ENCODE data around the gene CABP2. TPM values are rescaled to one million over a fixed set of nuclear protein-coding genes. Genes with fewer than 3 reads are reported as not detected.
A peak's percentile ranks its signal among the peaks of the same experiment; 100 is the strongest.

CABP2 gene
- total RNA-seq, 1 experiment from 2014 or later: not detected

DNA sequence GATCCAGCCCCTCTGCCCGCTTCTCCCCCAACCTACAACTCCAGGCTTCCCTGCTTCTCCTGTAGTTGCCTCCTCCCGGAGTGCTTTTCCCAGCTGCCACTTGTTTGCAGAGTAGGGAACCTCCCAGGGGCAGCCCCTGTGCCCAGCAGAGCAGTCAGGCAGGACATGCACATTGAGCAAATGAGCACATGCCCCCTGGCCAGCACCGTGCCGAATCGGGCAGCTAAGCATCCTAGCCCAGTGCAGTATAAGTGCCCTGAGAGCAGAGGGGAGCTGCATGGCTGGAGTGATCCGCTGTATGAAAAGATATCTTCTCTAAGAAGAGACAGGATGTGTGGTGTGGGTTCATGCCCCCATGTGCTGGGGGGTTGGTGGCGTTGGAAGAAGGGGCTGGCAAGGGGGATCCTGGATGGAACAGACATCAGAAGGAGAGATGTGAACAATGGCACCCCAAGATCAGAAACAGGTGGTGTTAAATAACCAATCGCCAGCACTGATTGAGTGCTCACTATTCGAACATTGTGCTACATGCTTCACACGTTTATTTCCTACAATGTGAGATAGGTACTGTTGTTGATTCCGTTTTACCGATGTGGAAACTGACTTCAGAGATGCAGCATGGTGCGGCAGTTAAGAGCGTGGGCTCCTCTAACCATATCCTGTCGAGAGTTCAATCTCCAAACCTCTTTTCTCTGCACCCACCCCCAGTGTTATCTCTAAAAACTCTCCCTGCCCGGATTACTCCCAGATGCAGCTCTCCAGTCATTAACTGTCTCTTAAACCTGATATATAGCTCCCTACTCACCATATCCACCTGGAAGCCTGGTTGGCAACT is 39.2 kb downstream of the CABP2 start:
- no peak overlapping the region for H3K27ac Mint-ChIP-seq
- H3K9me3 ChIP-seq (ENCODE audit: control insufficient read depth, low read depth, low read length): no peaks in the 10 kb centered on the region
- no peak overlapping the region for H3K23ac ChIP-seq (ENCODE audit: insufficient read length, low read depth, low read length)
- no CpG with 5 or more reads among the region's 16 CpGs for WGBS (ENCODE audit: extremely low coverage, insufficient read length, low lambda C conversion rate)
- H2BK20ac ChIP-seq (ENCODE audit: low read depth, low read length, poor library complexity, severe bottlenecking): no peak overlapping the region
- H3K56ac ChIP-seq (ENCODE audit: insufficient read length, low read depth, low read length): no peak overlapping the region
- no peaks in the 10 kb centered on the region for H3K9me3 Mint-ChIP-seq
- no peak overlapping the region for H4K5ac ChIP-seq (ENCODE audit: insufficient read length, low read depth, low read length)
- H3K4me1 ChIP-seq (ENCODE audit: insufficient read depth, low read length): no peaks in the 10 kb centered on the region; the same call in 1 of the 2 replicates
- H3K4ac ChIP-seq (ENCODE audit: low read depth, low read length): no peak overlapping the region
- no peaks in the 10 kb centered on the region for H3K79me2 ChIP-seq (ENCODE audit: insufficient read depth, low read length)
- no peak overlapping the region for H2BK120ac ChIP-seq (ENCODE audit: low read depth, low read length, poor library complexity, severe bottlenecking)
- H3K79me1 ChIP-seq (ENCODE audit: insufficient read depth, low read depth, low read length, poor library complexity, severe bottlenecking): no peaks in the 10 kb centered on the region
- no peak overlapping the region for H3T11ph ChIP-seq (ENCODE audit: low read length)
- no peak overlapping the region for H3K9ac ChIP-seq (ENCODE audit: extremely low read depth, insufficient read length, low read length)
- H3K23me2 ChIP-seq (ENCODE audit: insufficient read length, low read depth, low read length, poor library complexity, severe bottlenecking): no peaks in the 10 kb centered on the region
- no peak overlapping the region for H3K27ac ChIP-seq (ENCODE audit: insufficient read length, low read depth, low read length)
- no peak overlapping the region for H3K18ac ChIP-seq (ENCODE audit: insufficient read length, low read depth, low read length)
- H3K4me1 Mint-ChIP-seq: peaks cover 19 to 25% of the 10 kb centered on the region in 2 experiments
- TF ChIP-seq, protein P1, sequence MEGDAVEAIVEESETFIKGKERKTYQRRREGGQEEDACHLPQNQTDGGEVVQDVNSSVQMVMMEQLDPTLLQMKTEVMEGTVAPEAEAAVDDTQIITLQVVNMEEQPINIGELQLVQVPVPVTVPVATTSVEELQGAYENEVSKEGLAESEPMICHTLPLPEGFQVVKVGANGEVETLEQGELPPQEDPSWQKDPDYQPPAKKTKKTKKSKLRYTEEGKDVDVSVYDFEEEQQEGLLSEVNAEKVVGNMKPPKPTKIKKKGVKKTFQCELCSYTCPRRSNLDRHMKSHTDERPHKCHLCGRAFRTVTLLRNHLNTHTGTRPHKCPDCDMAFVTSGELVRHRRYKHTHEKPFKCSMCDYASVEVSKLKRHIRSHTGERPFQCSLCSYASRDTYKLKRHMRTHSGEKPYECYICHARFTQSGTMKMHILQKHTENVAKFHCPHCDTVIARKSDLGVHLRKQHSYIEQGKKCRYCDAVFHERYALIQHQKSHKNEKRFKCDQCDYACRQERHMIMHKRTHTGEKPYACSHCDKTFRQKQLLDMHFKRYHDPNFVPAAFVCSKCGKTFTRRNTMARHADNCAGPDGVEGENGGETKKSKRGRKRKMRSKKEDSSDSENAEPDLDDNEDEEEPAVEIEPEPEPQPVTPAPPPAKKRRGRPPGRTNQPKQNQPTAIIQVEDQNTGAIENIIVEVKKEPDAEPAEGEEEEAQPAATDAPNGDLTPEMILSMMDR (conservative IDR thresholded peaks at IDR 0.05): no peak
- no peak overlapping the region for H2BK12ac ChIP-seq (ENCODE audit: insufficient read length, low read depth, low read length)
- H2AFZ ChIP-seq (ENCODE audit: low read length): no peak overlapping the region
- peak overlapping the region; percentile 83 to 84; a peak in 4 of 5 replicates for H3K4me3 Mint-ChIP-seq
- H3K36me3 Mint-ChIP-seq (ENCODE audit: insufficient read depth in 1 of 3, low read depth in 3 of 3): peaks cover 5 to 12% (median 8%) of the 10 kb centered on the region in 3 experiments; a peak in 6 of 7 replicates
- H3K4me2 ChIP-seq (ENCODE audit: insufficient read depth, insufficient read length, low read length): no peak overlapping the region
- H4K8ac ChIP-seq (replicated peaks; ENCODE audit: insufficient read length, low read depth, low read length): no peak overlapping the region
- no peak for DNase-seq
- H3K27me3 Mint-ChIP-seq (ENCODE audit: low read depth): peaks cover 28% of the 10 kb centered on the region
- no peak overlapping the region for H2AK5ac ChIP-seq (ENCODE audit: insufficient read length, low read length)
- H4K91ac ChIP-seq (ENCODE audit: insufficient read length, low read depth, low read length): no peak overlapping the region
- H2BK15ac ChIP-seq (ENCODE audit: low read depth, low read length): no peak overlapping the region
- no peaks in the 10 kb centered on the region for H4K20me1 ChIP-seq (ENCODE audit: control insufficient read depth, insufficient read depth, insufficient read length)
- no peaks in the 10 kb centered on the region; the same call in 1 of the 2 replicates for H3K27me3 ChIP-seq (ENCODE audit: insufficient read depth, low read length)
- H2BK5ac ChIP-seq (ENCODE audit: insufficient read length, low read length): no peak overlapping the region
- H3K14ac ChIP-seq (ENCODE audit: insufficient read depth, low read length): no peak overlapping the region
